SKM-1 (cell line): ENCODE results near the gene RPL19.

Experiments
- DNase-seq: peaks from one replicate; lab custom pipeline; 2025; ENCODE audit not compliant: unreplicated experiment; lab: John Stamatoyannopoulos, UW

RPL19 gene

GRCh38 chr17:39171933-39172332 lies 28.1 kb upstream of the RPL19 start:
- DNase-seq = no peak

GRCh38 chr17:39173080-39173479 lies 27.0 kb upstream of the RPL19 start:
- DNase-seq = no peak

GRCh38 chr17:39173526-39174274 lies 26.4 kb upstream of the RPL19 start:
- no peak for DNase-seq

GRCh38 chr17:39174920-39175694 lies 25.0 kb upstream of the RPL19 start:
- DNase-seq = peak; percentile 74

- no peak for DNase-seq
Measured at GRCh38 chr17:39175695-39176093, 24.4 kb upstream of the RPL19 start.

GRCh38 chr17:39177256-39177655 lies 22.8 kb upstream of the RPL19 start:
- no peak for DNase-seq

- no peak for DNase-seq
Measured at GRCh38 chr17:39178536-39178935, 21.5 kb upstream of the RPL19 start.

- no peak for DNase-seq
Measured at GRCh38 chr17:39181303-39181702, 18.8 kb upstream of the RPL19 start.

- DNase-seq = no peak
Measured at GRCh38 chr17:39183045-39183444, 17.0 kb upstream of the RPL19 start.

- no peak for DNase-seq
Measured at GRCh38 chr17:39183720-39184119, 16.4 kb upstream of the RPL19 start.

GRCh38 chr17:39186481-39187002 lies 13.5 kb upstream of the RPL19 start:
- DNase-seq = no peak

GRCh38 chr17:39187152-39187830 lies 12.8 kb upstream of the RPL19 start:
- DNase-seq = no peak

GRCh38 chr17:39191750-39192510 lies 8.2 kb upstream of the RPL19 start:
- DNase-seq = no peak

GRCh38 chr17:39192901-39193300 lies 7.2 kb upstream of the RPL19 start:
- no peak for DNase-seq

GRCh38 chr17:39193346-39193745 lies 6.7 kb upstream of the RPL19 start:
- DNase-seq = no peak

- no peak for DNase-seq
Measured at GRCh38 chr17:39194089-39194984, 5.7 kb upstream of the RPL19 start.

GRCh38 chr17:39194985-39195524 lies 5.0 kb upstream of the RPL19 start:
- DNase-seq = no peak

GRCh38 chr17:39195568-39196160 lies 4.4 kb upstream of the RPL19 start:
- no peak for DNase-seq

- no peak for DNase-seq
Measured at GRCh38 chr17:39196241-39196807, 3.8 kb upstream of the RPL19 start.
